DND-41 (cell line): ENCODE measurements around the gene SPACDR.

Source experiments
- EZH2 ChIP-seq: IDR thresholded peaks from 3 replicates; pipeline ENCODE4 v1.6.1; 2012; ENCODE audit warnings: borderline replicate concordance, low read depth, mild to moderate bottlenecking, moderate library complexity, low read length, inconsistent platforms; ENCODE audit not compliant: severe bottlenecking
- TF ChIP-seq, protein P1 (sequence below): IDR thresholded peaks from 2 replicates; pipeline ENCODE4 v1.5.1; 2012; ENCODE audit warnings: borderline replicate concordance, low read length, moderate library complexity, mild to moderate bottlenecking; ENCODE audit not compliant: poor library complexity, severe bottlenecking; ENCODE audit errors: extremely low read depth

DNA sequence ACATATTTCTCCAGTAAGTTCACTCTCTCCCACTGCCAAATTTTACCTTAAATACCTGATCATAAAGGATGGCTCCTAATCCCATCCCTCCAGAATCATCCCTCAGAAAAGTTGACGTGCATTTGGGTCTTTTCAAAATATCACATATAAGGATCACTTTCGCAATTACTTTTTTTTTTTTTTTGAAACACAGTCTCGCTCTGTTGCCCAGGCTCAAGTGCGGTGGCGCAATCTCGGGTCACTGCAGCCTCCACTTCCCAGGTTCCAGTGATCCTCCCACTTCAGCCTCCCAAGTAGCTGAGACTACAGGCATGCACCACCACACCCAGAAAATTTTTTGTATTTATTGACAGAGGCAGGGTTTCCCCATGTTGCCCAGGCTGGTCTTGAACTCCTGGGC, 53.0 kb downstream of the SPACDR start:
- TF ChIP-seq, protein P1, sequence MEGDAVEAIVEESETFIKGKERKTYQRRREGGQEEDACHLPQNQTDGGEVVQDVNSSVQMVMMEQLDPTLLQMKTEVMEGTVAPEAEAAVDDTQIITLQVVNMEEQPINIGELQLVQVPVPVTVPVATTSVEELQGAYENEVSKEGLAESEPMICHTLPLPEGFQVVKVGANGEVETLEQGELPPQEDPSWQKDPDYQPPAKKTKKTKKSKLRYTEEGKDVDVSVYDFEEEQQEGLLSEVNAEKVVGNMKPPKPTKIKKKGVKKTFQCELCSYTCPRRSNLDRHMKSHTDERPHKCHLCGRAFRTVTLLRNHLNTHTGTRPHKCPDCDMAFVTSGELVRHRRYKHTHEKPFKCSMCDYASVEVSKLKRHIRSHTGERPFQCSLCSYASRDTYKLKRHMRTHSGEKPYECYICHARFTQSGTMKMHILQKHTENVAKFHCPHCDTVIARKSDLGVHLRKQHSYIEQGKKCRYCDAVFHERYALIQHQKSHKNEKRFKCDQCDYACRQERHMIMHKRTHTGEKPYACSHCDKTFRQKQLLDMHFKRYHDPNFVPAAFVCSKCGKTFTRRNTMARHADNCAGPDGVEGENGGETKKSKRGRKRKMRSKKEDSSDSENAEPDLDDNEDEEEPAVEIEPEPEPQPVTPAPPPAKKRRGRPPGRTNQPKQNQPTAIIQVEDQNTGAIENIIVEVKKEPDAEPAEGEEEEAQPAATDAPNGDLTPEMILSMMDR: no peak
- no peak for TF ChIP-seq EZH2
